ENCODE data around the gene PTPRT.

DNA sequence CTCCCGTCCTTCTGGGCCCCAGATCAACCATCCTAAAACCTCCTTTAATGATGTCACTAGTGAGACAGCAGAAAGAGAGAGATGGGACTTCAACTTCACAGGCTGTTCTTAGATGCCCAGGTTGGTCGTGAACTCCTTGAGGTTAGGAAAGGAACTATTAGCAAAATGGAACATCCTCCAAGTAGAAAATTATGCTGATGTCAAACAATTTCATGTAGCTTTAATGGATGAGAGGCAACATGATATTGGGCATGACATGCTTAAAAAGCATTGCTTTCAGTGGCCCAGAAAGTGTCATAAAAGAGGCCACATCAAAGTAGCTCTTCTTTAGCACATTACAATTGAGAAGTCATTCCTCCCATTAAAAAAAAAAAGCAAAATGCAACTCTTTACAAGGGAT, 248.1 kb downstream of the PTPRT start:
- TF ChIP-seq EZH2 (IDR thresholded peaks at IDR 0.05; ENCODE audit: low read depth, unreplicated experiment) (no peak), NANOG (IDR thresholded peaks at IDR 0.05; ENCODE audit: borderline replicate concordance) (no peak), POLR2AphosphoS5 (IDR thresholded peaks at IDR 0.05; ENCODE audit: low read depth) (no peak), ZNF331 (CRISPR knock-in tag; IDR thresholded peaks at IDR 0.05; ENCODE audit: low read depth) (no peak), EZH2phosphoT487 (IDR thresholded peaks at IDR 0.05; ENCODE audit: unreplicated experiment) (no peak)
- TF ChIP-seq, protein P1, sequence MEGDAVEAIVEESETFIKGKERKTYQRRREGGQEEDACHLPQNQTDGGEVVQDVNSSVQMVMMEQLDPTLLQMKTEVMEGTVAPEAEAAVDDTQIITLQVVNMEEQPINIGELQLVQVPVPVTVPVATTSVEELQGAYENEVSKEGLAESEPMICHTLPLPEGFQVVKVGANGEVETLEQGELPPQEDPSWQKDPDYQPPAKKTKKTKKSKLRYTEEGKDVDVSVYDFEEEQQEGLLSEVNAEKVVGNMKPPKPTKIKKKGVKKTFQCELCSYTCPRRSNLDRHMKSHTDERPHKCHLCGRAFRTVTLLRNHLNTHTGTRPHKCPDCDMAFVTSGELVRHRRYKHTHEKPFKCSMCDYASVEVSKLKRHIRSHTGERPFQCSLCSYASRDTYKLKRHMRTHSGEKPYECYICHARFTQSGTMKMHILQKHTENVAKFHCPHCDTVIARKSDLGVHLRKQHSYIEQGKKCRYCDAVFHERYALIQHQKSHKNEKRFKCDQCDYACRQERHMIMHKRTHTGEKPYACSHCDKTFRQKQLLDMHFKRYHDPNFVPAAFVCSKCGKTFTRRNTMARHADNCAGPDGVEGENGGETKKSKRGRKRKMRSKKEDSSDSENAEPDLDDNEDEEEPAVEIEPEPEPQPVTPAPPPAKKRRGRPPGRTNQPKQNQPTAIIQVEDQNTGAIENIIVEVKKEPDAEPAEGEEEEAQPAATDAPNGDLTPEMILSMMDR (conservative IDR thresholded peaks at IDR 0.05; ENCODE audit: low read depth in 2 of 2), result no peak
- TF ChIP-seq, protein P2, sequence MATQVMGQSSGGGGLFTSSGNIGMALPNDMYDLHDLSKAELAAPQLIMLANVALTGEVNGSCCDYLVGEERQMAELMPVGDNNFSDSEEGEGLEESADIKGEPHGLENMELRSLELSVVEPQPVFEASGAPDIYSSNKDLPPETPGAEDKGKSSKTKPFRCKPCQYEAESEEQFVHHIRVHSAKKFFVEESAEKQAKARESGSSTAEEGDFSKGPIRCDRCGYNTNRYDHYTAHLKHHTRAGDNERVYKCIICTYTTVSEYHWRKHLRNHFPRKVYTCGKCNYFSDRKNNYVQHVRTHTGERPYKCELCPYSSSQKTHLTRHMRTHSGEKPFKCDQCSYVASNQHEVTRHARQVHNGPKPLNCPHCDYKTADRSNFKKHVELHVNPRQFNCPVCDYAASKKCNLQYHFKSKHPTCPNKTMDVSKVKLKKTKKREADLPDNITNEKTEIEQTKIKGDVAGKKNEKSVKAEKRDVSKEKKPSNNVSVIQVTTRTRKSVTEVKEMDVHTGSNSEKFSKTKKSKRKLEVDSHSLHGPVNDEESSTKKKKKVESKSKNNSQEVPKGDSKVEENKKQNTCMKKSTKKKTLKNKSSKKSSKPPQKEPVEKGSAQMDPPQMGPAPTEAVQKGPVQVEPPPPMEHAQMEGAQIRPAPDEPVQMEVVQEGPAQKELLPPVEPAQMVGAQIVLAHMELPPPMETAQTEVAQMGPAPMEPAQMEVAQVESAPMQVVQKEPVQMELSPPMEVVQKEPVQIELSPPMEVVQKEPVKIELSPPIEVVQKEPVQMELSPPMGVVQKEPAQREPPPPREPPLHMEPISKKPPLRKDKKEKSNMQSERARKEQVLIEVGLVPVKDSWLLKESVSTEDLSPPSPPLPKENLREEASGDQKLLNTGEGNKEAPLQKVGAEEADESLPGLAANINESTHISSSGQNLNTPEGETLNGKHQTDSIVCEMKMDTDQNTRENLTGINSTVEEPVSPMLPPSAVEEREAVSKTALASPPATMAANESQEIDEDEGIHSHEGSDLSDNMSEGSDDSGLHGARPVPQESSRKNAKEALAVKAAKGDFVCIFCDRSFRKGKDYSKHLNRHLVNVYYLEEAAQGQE (IDR thresholded peaks at IDR 0.05; ENCODE audit: unreplicated experiment), result no peak
